Transverse colon (tissue), 4 donors: ENCODE results near the gene NDUFV1.

Experiments used
- EP300 ChIP-seq: sonication (generic); formaldehyde crosslinking; IDR thresholded peaks from one replicate; pipeline ENCODE4 v1.6.1; 2017; ENCODE audit warnings: antibody characterized with exemption, low read depth
- POLR2A ChIP-seq: fragments of 450-650 bp; IDR thresholded peaks from one replicate; pipeline ENCODE4 v1.6.1; 2016; ENCODE audit warnings: antibody characterized with exemption, mild to moderate bottlenecking, moderate library complexity
- POLR2AphosphoS5 ChIP-seq, 3 donors: sonication (generic); formaldehyde crosslinking; IDR thresholded peaks; one replicate each; pipeline ENCODE4 v1.6.1; 2016; ENCODE audit warnings: antibody characterized with exemption in 3 of 3
- TF ChIP-seq, protein P1 (sequence below), 5 experiments: fragments of 200-600 bp in 3 of 5; fragments of 450-650 bp in 2 of 5; sonication (generic) in 3 of 5; IDR thresholded peaks; 1 replicate in 2 of 5; 2 replicates in 3 of 5; pipeline ENCODE4 v1.5.1; 2016 to 2017; ENCODE audit warnings: antibody characterized with exemption in 5 of 5, inconsistent platforms in 3 of 5, mild to moderate bottlenecking in 2 of 5, moderate library complexity in 1 of 5

DNA sequence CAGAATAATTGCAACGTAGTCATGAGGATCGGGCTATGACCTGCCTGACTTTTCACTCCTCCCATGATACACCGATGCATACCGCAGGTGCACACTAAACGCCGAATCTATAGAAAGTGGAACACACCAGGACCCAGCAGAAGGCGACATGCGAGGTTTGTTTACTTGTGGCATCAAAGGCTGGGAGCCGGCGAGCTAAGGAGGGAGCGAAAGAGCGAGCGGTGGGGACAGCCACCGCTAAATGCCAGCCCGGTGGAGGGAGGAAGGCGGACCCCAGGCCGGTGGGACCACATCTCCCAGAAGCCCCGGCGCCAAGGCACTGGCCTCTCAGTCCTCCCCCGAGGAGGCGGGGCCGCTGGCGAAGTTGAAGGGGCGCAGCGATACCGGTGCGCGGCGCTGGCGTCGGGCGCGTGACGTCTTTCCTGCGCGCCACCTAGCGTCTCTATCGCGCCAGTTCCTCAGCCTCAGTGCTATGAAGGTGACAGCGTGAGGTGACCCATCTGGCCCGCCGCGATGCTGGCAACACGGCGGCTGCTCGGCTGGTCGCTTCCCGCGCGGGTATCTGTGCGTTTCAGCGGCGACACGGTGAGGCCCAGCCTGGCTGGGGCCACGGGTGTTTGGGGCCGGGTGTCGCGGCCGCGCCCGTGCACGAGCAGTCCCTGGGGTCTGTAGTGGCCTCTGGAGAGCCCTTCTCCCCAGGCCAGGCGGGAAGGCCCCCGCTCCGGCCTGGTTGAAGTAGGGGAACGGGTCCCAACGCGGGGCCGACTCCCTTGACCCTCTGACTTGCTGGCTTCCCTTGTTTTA is at the start of gene NDUFV1:
- no peak for TF ChIP-seq EP300
- TF ChIP-seq, protein P1, sequence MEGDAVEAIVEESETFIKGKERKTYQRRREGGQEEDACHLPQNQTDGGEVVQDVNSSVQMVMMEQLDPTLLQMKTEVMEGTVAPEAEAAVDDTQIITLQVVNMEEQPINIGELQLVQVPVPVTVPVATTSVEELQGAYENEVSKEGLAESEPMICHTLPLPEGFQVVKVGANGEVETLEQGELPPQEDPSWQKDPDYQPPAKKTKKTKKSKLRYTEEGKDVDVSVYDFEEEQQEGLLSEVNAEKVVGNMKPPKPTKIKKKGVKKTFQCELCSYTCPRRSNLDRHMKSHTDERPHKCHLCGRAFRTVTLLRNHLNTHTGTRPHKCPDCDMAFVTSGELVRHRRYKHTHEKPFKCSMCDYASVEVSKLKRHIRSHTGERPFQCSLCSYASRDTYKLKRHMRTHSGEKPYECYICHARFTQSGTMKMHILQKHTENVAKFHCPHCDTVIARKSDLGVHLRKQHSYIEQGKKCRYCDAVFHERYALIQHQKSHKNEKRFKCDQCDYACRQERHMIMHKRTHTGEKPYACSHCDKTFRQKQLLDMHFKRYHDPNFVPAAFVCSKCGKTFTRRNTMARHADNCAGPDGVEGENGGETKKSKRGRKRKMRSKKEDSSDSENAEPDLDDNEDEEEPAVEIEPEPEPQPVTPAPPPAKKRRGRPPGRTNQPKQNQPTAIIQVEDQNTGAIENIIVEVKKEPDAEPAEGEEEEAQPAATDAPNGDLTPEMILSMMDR (IDR thresholded peaks at IDR 0.05), result peak; percentile 56 to 93 (median 81)
- peak; percentile 92 to 96 (median 95) for TF ChIP-seq POLR2AphosphoS5 (IDR thresholded peaks at IDR 0.05)
- TF ChIP-seq POLR2A, result peak; percentile 90
